Measurements from ENCODE around the gene CHPT1.

DNA sequence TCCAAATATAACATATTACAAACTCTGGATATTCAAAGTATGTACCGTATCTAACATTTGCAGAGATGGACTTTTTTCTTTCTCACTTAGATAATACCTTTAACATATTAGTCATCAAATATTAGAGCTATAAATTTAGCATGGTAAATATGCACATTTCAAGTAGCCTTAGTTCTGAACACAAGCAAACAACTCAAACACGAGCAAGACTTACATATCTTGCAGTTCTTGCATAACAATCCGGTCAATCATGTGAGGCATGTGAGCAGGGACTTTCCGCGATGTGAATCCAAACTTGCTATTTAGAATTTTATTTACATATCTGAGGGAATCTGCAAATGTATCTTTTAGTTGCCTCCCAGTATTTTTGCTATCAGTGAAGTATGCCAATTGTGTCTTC, 63.9 kb downstream of the CHPT1 start:
- TF ChIP-seq POLR2A (IDR thresholded peaks at IDR 0.05; ENCODE audit: low read length) (no peak), GATA1 (IDR thresholded peaks at IDR 0.05; ENCODE audit: low read depth, low read length) (no peak)

Measured in erythroblast (primary cell).